ENCODE results near the gene RNF20.

RNF20 gene

GRCh38 chr9:101562966-101563365 is 29.3 kb downstream of the RNF20 start:
- CTCF ChIA-PET, result no interaction called here
- H3K36me3 Mint-ChIP-seq, result peaks cover 69% of the 10 kb centered on the region
- H3K4me3 Mint-ChIP-seq, result no peak overlapping the region
- H3K4me1 Mint-ChIP-seq, result peaks cover 16% of the 10 kb centered on the region
- no peak for DNase-seq
- no peaks in the 10 kb centered on the region for H3K27me3 Mint-ChIP-seq
- H3K27ac Mint-ChIP-seq, result no peak overlapping the region
- no peaks in the 10 kb centered on the region for H3K9me3 Mint-ChIP-seq

GRCh38 chr9:101564252-101564651 is 30.6 kb downstream of the RNF20 start:
- peaks cover 26% of the 10 kb centered on the region for H3K4me1 Mint-ChIP-seq
- H3K36me3 Mint-ChIP-seq, result peaks cover 65% of the 10 kb centered on the region
- CTCF ChIA-PET, result no interaction called here

GRCh38 chr9:101566904-101567724 is 33.5 kb downstream of the RNF20 start:
- CTCF ChIA-PET, result interaction anchor here (0.5 to 1.9 kb wide), 10 partner anchors 9 to 178 kb away, joined by 3 to 6 read pairs (median 4); partner anchors contain the start of gene RNF20
- H3K4me3 Mint-ChIP-seq, result no peak overlapping the region
- DNase-seq, result peak; percentile 61
- H3K36me3 Mint-ChIP-seq, result peaks cover 41% of the 10 kb centered on the region
- no peak overlapping the region for H3K27ac Mint-ChIP-seq
- no peaks in the 10 kb centered on the region for H3K9me3 Mint-ChIP-seq
- no peaks in the 10 kb centered on the region for H3K27me3 Mint-ChIP-seq
- peaks cover 46% of the 10 kb centered on the region for H3K4me1 Mint-ChIP-seq

More at GRCh38 chr9:101564252-101564651, 30.6 kb downstream of the RNF20 start:
- no peak for DNase-seq
- H3K9me3 Mint-ChIP-seq, result no peaks in the 10 kb centered on the region
- H3K27ac Mint-ChIP-seq, result no peak overlapping the region
- H3K27me3 Mint-ChIP-seq, result no peaks in the 10 kb centered on the region
- H3K4me3 Mint-ChIP-seq, result no peak overlapping the region

GRCh38 chr9:101567725-101568350 is 34.2 kb downstream of the RNF20 start:
- DNase-seq, result no peak
- no peaks in the 10 kb centered on the region for H3K27me3 Mint-ChIP-seq
- H3K4me1 Mint-ChIP-seq, result peaks cover 52% of the 10 kb centered on the region
- CTCF ChIA-PET, result interaction anchor here (0.5 to 1.9 kb wide), 10 partner anchors 8 to 179 kb away, joined by 3 to 6 read pairs (median 4); partner anchors contain the start of gene RNF20
- H3K27ac Mint-ChIP-seq, result no peak overlapping the region
- no peak overlapping the region for H3K4me3 Mint-ChIP-seq
- peaks cover 38% of the 10 kb centered on the region for H3K36me3 Mint-ChIP-seq
- H3K9me3 Mint-ChIP-seq, result no peaks in the 10 kb centered on the region

- Mint-ChIP-seq H3K27ac (peak overlapping the region; percentile 92), H3K4me1 (peaks cover 73% of the 10 kb centered on the region), H3K27me3 (no peaks in the 10 kb centered on the region), H3K4me3 (no peak overlapping the region), H3K9me3 (no peaks in the 10 kb centered on the region), H3K36me3 (peaks cover 26% of the 10 kb centered on the region)
- CTCF ChIA-PET, result no interaction called here
- peak; percentile 31 for DNase-seq
Measured at GRCh38 chr9:101569741-101570501, 36.3 kb downstream of the RNF20 start.

- Mint-ChIP-seq H3K27me3 (no peaks in the 10 kb centered on the region), H3K36me3 (peaks cover 18% of the 10 kb centered on the region), H3K9me3 (no peaks in the 10 kb centered on the region), H3K4me1 (peaks cover 73% of the 10 kb centered on the region), H3K27ac (peak overlapping the region; percentile 92), H3K4me3 (no peak overlapping the region)
- DNase-seq, result no peak
- CTCF ChIA-PET, result no interaction called here
Measured at GRCh38 chr9:101571114-101571513, 37.5 kb downstream of the RNF20 start.

GRCh38 chr9:101572316-101572715 is 38.7 kb downstream of the RNF20 start:
- Mint-ChIP-seq H3K9me3 (no peaks in the 10 kb centered on the region), H3K27me3 (no peaks in the 10 kb centered on the region), H3K27ac (peak overlapping the region; percentile 64), H3K36me3 (peaks cover 15% of the 10 kb centered on the region), H3K4me1 (peaks cover 70% of the 10 kb centered on the region), H3K4me3 (no peak overlapping the region)
- DNase-seq, result no peak
- CTCF ChIA-PET, result no interaction called here

GRCh38 chr9:101574731-101575333 is 41.2 kb downstream of the RNF20 start:
- H3K27me3 Mint-ChIP-seq, result no peaks in the 10 kb centered on the region
- peaks cover 7% of the 10 kb centered on the region for H3K36me3 Mint-ChIP-seq

GRCh38 chr9:101578378-101578777 is 44.7 kb downstream of the RNF20 start:
- no peaks in the 10 kb centered on the region for H3K36me3 Mint-ChIP-seq
- H3K4me3 Mint-ChIP-seq, result no peak overlapping the region
- no peak overlapping the region for H3K27ac Mint-ChIP-seq
- H3K27me3 Mint-ChIP-seq, result no peaks in the 10 kb centered on the region
- peaks cover 15% of the 10 kb centered on the region for H3K4me1 Mint-ChIP-seq
- DNase-seq, result no peak
- CTCF ChIA-PET, result no interaction called here
- no peaks in the 10 kb centered on the region for H3K9me3 Mint-ChIP-seq

More at GRCh38 chr9:101574731-101575333, 41.2 kb downstream of the RNF20 start:
- Mint-ChIP-seq H3K4me1 (peaks cover 51% of the 10 kb centered on the region), H3K9me3 (no peaks in the 10 kb centered on the region), H3K27ac (no peak overlapping the region), H3K4me3 (no peak overlapping the region)
- no peak for DNase-seq
- CTCF ChIA-PET, result no interaction called here

- Mint-ChIP-seq H3K4me3 (no peak overlapping the region), H3K9me3 (no peaks in the 10 kb centered on the region), H3K36me3 (no peaks in the 10 kb centered on the region), H3K27ac (no peak overlapping the region), H3K4me1 (no peaks in the 10 kb centered on the region), H3K27me3 (no peaks in the 10 kb centered on the region)
- no peak for DNase-seq
- CTCF ChIA-PET, result interaction anchor here (1.6 kb wide), 1 partner anchor 13 kb away, joined by 4 read pairs; no protein-coding TSS in a partner anchor
Measured at GRCh38 chr9:101579711-101580545, 46.3 kb downstream of the RNF20 start.

- H3K4me1 Mint-ChIP-seq, result peaks cover 19% of the 10 kb centered on the region
- no peak overlapping the region for H3K27ac Mint-ChIP-seq
- DNase-seq, result no peak
- no peaks in the 10 kb centered on the region for H3K9me3 Mint-ChIP-seq
- no peak overlapping the region for H3K4me3 Mint-ChIP-seq
- no peaks in the 10 kb centered on the region for H3K36me3 Mint-ChIP-seq
- CTCF ChIA-PET, result no interaction called here
- H3K27me3 Mint-ChIP-seq, result no peaks in the 10 kb centered on the region
Measured at GRCh38 chr9:101582553-101582952, 48.9 kb downstream of the RNF20 start.

GRCh38 chr9:101585740-101586139 is 52.1 kb downstream of the RNF20 start:
- Mint-ChIP-seq H3K4me1 (peaks cover 19% of the 10 kb centered on the region), H3K27me3 (no peaks in the 10 kb centered on the region), H3K4me3 (no peak overlapping the region), H3K9me3 (no peaks in the 10 kb centered on the region), H3K36me3 (no peaks in the 10 kb centered on the region), H3K27ac (peak overlapping the region; percentile 13)
- CTCF ChIA-PET, result interaction anchor here (1.4 kb wide), 1 partner anchor 18 kb away, joined by 4 read pairs; no protein-coding TSS in a partner anchor
- no peak for DNase-seq

GRCh38 chr9:101586651-101587050 is 53.0 kb downstream of the RNF20 start:
- H3K27ac Mint-ChIP-seq, result no peak overlapping the region
- DNase-seq, result peak; percentile 51

More at GRCh38 chr9:101586651-101587050, 53.0 kb downstream of the RNF20 start:
- Mint-ChIP-seq H3K4me1 (peaks cover 19% of the 10 kb centered on the region), H3K36me3 (no peaks in the 10 kb centered on the region), H3K27me3 (no peaks in the 10 kb centered on the region), H3K4me3 (no peak overlapping the region), H3K9me3 (no peaks in the 10 kb centered on the region)
- CTCF ChIA-PET, result interaction anchor here (0.7 kb wide), 1 partner anchor 19 kb away, joined by 3 read pairs; no protein-coding TSS in a partner anchor
